ENCODE data around the gene FRAS1. TPM values are rescaled to one million over a fixed set of nuclear protein-coding genes. Genes with fewer than 3 reads are reported as not detected.

The FRAS1 gene
- total RNA-seq, 1 donor from 2014 or later = not detected

DNA sequence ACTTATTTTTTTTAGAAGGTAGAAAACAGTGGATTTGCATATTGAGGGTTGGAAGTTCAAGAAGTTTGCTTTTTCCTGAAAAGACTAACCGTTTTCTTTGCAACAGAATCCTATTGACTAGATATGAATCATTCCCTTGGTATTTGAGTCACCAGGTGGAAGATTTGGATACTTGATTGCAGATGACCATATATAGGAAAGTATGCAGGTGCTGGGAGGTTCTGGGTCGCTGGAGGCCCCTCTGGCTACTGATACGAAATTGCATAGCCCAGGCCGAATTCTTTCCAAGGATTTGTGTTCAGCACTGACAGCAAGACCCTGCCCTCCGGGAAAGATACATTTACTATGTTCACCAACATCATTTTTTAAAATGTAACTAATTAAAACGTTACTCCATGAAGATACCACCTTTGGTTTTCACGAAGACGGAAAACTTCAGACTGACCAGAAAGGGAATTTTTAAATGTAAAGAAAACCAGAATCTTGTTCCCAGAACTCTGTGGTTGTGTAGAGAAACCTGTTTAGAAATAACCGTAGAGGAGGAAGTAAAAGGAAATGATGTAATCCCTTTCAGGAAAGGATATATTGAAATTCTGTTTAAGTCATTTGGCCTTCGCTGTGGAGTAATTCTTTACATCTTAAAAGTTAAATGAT is 495.4 kb downstream of the FRAS1 start:
- H3K9me3 Mint-ChIP-seq = peaks cover 10% of the 10 kb centered on the region
- peaks cover 17% of the 10 kb centered on the region for H3K36me3 Mint-ChIP-seq (ENCODE audit: low read depth)
- no peak overlapping the region for H3K27ac Mint-ChIP-seq
- no peak for DNase-seq
- intact Hi-C loops (cut with micrococcal nuclease) = loop anchor here (5.0 kb wide), 1 partner anchor 225 kb away; the partner anchor contains the start of gene BMP2K
- H3K4me3 Mint-ChIP-seq = peak overlapping the region; percentile 64
- peaks cover 11% of the 10 kb centered on the region for H3K4me1 Mint-ChIP-seq
- peaks cover 20% of the 10 kb centered on the region for H3K27me3 Mint-ChIP-seq

- Mint-ChIP-seq H3K36me3 (ENCODE audit: low read depth) (peaks cover 17% of the 10 kb centered on the region), H3K4me3 (no peak overlapping the region), H3K27me3 (peaks cover 20% of the 10 kb centered on the region), H3K9me3 (peaks cover 10% of the 10 kb centered on the region), H3K4me1 (peaks cover 11% of the 10 kb centered on the region), H3K27ac (no peak overlapping the region)
- no peak for DNase-seq
- intact Hi-C loops (cut with micrococcal nuclease) = loop anchor here (5.0 kb wide), 1 partner anchor 224 kb away; the partner anchor contains the start of gene BMP2K
Measured at GRCh38 chr4:78553043-78553396, 495.9 kb downstream of the FRAS1 start.

DNA sequence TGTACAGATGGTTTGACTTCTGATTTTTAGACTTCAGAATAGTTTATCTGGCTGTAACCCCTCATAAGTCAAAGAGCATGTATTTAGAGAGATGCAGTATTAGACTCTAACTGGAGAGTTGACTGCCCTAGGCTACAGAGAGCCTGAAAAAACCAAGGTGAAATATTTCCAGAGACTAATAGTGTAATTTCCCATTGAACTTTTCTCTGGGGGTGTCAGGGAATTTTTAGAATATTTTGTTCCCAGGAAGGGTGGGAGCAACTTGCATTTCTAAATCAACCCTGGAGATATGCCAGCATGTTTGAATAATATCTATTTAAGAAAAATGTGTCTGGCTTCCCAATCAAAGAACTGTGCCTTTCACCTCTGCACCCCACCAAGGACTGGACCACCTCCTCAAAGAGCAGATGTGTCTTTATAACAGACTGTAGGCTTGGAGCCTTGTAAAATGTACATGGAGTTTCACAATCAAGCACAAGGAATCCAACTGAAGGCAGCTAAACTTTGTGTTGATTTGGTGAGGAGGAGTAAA is 496.5 kb downstream of the FRAS1 start:
- Mint-ChIP-seq H3K9me3 (peaks cover 10% of the 10 kb centered on the region), H3K36me3 (ENCODE audit: low read depth) (peaks cover 17% of the 10 kb centered on the region), H3K4me1 (peaks cover 11% of the 10 kb centered on the region), H3K27me3 (peaks cover 20% of the 10 kb centered on the region), H3K27ac (no peak overlapping the region), H3K4me3 (no peak overlapping the region)
- intact Hi-C loops (cut with micrococcal nuclease) = loop anchor here (5.0 kb wide), 1 partner anchor 224 kb away; the partner anchor contains the start of gene BMP2K
- no peak for DNase-seq

DNA sequence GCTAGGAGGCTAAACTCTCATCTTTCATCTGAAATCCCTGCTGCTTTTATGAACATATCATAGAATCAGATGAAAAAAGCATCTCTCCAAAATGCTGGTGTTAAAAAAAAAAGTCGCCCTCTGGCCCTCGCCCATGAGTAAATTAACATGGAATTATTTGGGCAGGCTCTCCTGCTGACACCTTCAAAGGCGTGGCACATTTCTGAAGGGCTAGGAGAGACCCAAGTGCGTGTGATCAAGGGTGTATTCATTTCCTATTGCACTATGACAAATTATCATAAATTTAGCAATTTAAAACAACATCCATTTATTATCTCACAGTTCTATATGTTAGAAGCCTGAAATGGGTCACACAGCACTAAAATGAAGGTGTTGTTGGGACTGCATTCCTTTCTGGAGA is 499.5 kb downstream of the FRAS1 start:
- peaks cover 5% of the 10 kb centered on the region for H3K4me1 Mint-ChIP-seq
- H3K27ac Mint-ChIP-seq = no peak overlapping the region
- peaks cover 17% of the 10 kb centered on the region for H3K36me3 Mint-ChIP-seq (ENCODE audit: low read depth)
- DNase-seq = no peak
- intact Hi-C loops (cut with micrococcal nuclease) = no loop called here
- H3K27me3 Mint-ChIP-seq = no peaks in the 10 kb centered on the region
- peaks cover 10% of the 10 kb centered on the region for H3K9me3 Mint-ChIP-seq
- no peak overlapping the region for H3K4me3 Mint-ChIP-seq

DNA sequence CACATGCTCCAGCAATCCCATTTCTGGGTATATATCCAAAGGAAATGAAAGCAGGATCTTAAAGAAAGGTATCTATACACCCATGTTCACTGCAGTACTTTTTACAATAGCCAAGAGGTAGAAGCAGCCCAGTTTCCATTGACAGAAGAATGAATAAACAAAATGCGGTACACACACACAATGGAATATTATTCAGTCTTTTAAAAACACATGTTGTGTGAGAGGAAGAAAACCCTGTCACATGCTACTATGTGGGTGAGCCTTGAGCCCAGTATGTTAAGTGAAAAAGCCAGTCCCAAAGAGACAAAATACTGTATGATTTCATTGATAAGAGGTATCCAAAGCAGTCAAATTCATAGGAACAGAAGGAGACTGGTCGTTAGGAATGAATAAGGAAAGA is 500.7 kb downstream of the FRAS1 start:
- peaks cover 2% of the 10 kb centered on the region for H3K27me3 Mint-ChIP-seq
- no peaks in the 10 kb centered on the region for H3K4me1 Mint-ChIP-seq
- peaks cover 16% of the 10 kb centered on the region for H3K36me3 Mint-ChIP-seq (ENCODE audit: low read depth)
- intact Hi-C loops (cut with micrococcal nuclease) = no loop called here
- no peak overlapping the region for H3K4me3 Mint-ChIP-seq
- H3K9me3 Mint-ChIP-seq = peaks cover 10% of the 10 kb centered on the region
- H3K27ac Mint-ChIP-seq = no peak overlapping the region
- DNase-seq = no peak

GRCh38 chr4:78558410-78558809 is 501.3 kb downstream of the FRAS1 start:
- Mint-ChIP-seq H3K27ac (no peak overlapping the region), H3K36me3 (ENCODE audit: low read depth) (peaks cover 16% of the 10 kb centered on the region), H3K27me3 (peaks cover 4% of the 10 kb centered on the region), H3K9me3 (peaks cover 10% of the 10 kb centered on the region), H3K4me1 (no peaks in the 10 kb centered on the region), H3K4me3 (no peak overlapping the region)
- DNase-seq = no peak
- intact Hi-C loops (cut with micrococcal nuclease) = no loop called here

DNA sequence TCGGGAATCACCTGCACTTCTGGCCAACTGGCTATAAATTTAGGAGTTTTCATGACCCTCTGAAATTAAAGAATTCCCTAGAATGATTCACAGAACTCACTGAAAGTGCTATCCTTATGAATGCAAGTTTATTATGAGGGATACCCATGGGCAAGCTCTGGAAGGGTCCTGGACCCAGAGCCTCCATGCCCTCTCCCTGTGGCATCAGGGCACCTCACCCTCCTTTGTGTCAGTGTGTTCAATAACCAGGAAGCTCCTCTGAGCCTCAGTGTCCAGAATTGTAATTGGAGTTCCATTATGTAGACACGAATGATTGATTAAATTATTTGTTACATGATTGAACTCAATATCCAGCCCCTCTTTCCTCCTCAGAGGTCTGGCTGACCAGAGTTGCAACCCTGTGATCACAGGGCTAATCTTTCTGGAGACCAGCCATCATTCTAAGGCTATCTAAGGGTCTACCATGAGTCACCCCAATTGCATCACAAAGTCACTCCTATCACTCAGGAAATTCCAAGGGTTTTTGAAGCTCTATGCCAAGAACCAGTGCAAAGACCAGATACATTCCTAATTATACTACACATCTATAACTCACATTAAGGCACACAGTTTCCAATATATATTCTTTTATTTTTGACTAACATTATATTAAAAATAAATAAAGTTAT is 503.3 kb downstream of the FRAS1 start:
- no peak overlapping the region for H3K4me3 Mint-ChIP-seq
- peaks cover 3% of the 10 kb centered on the region for H3K9me3 Mint-ChIP-seq
- DNase-seq = no peak
- no peaks in the 10 kb centered on the region for H3K4me1 Mint-ChIP-seq
- intact Hi-C loops (cut with micrococcal nuclease) = no loop called here
- peaks cover 7% of the 10 kb centered on the region for H3K27me3 Mint-ChIP-seq
- H3K36me3 Mint-ChIP-seq (ENCODE audit: low read depth) = peaks cover 6% of the 10 kb centered on the region
- no peak overlapping the region for H3K27ac Mint-ChIP-seq

DNA sequence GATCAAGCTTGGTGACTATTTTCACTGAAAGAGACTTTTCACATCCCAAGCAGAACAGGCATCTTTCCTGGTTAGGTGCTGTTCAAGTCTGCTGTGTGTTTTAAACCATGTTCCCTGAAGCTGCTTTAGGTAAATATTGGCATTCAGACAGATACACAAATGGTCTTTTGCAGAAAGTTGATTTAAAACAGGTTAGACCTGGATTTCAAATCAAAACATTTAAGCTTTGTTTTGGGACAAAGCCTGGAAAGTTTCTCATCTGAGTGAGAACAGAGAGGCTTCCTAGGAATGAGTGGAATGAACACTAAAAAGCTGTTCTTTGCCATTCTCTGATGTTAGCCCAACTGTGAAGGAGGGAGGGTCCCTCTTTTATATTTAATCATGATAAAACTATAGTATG is 504.6 kb downstream of the FRAS1 start:
- Mint-ChIP-seq H3K4me3 (no peak overlapping the region), H3K36me3 (ENCODE audit: low read depth) (peaks cover 2% of the 10 kb centered on the region), H3K27me3 (peaks cover 7% of the 10 kb centered on the region), H3K4me1 (no peaks in the 10 kb centered on the region), H3K27ac (no peak overlapping the region), H3K9me3 (peaks cover 3% of the 10 kb centered on the region)
- intact Hi-C loops (cut with micrococcal nuclease) = no loop called here
- no peak for DNase-seq

DNA sequence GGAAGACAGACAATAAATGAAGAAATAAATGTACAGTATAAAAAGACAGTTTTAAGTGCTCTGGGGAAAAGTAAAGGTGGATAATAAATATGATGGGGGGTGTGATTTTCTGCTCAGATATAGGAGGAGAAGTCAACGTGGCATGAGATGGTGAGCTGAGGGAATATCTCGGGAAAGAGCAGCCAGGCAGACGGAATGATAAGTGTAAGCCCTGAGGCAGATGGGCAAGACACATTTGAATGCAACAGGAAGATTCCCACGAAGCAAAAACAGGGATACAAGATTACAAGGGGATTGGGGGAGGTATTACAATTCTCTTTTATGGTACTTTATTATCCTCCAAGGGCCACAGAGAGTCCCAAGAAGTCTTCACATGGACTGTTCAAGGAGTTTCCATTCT is 505.6 kb downstream of the FRAS1 start:
- Mint-ChIP-seq H3K4me1 (no peaks in the 10 kb centered on the region), H3K36me3 (ENCODE audit: low read depth) (no peaks in the 10 kb centered on the region), H3K4me3 (no peak overlapping the region), H3K27me3 (peaks cover 7% of the 10 kb centered on the region), H3K9me3 (no peaks in the 10 kb centered on the region), H3K27ac (no peak overlapping the region)
- DNase-seq = no peak
- intact Hi-C loops (cut with micrococcal nuclease) = no loop called here

- no peak overlapping the region for H3K4me3 Mint-ChIP-seq
- no peak overlapping the region for H3K27ac Mint-ChIP-seq
- intact Hi-C loops (cut with micrococcal nuclease) = no loop called here
- no peak for DNase-seq
- H3K27me3 Mint-ChIP-seq = peaks cover 8% of the 10 kb centered on the region
- H3K36me3 Mint-ChIP-seq (ENCODE audit: low read depth) = no peaks in the 10 kb centered on the region
- no peaks in the 10 kb centered on the region for H3K9me3 Mint-ChIP-seq
- no peaks in the 10 kb centered on the region for H3K4me1 Mint-ChIP-seq
Measured at GRCh38 chr4:78565971-78566372, 508.8 kb downstream of the FRAS1 start.

GRCh38 chr4:78566834-78567499 is 509.8 kb downstream of the FRAS1 start:
- H3K36me3 Mint-ChIP-seq (ENCODE audit: low read depth) = no peaks in the 10 kb centered on the region
- no peak overlapping the region for H3K27ac Mint-ChIP-seq
- no peaks in the 10 kb centered on the region for H3K4me1 Mint-ChIP-seq
- no peak overlapping the region for H3K4me3 Mint-ChIP-seq
- peaks cover 8% of the 10 kb centered on the region for H3K27me3 Mint-ChIP-seq
- intact Hi-C loops (cut with micrococcal nuclease) = no loop called here
- H3K9me3 Mint-ChIP-seq = no peaks in the 10 kb centered on the region
- no peak for DNase-seq

GRCh38 chr4:78567500-78568060 is 510.5 kb downstream of the FRAS1 start:
- no peak overlapping the region for H3K4me3 Mint-ChIP-seq
- intact Hi-C loops (cut with micrococcal nuclease) = no loop called here
- peaks cover 8% of the 10 kb centered on the region for H3K27me3 Mint-ChIP-seq
- H3K9me3 Mint-ChIP-seq = no peaks in the 10 kb centered on the region
- DNase-seq = no peak
- no peak overlapping the region for H3K27ac Mint-ChIP-seq
- H3K4me1 Mint-ChIP-seq = no peaks in the 10 kb centered on the region
- H3K36me3 Mint-ChIP-seq (ENCODE audit: low read depth) = no peaks in the 10 kb centered on the region

- no peak for DNase-seq
- Mint-ChIP-seq H3K9me3 (no peaks in the 10 kb centered on the region), H3K4me3 (no peak overlapping the region), H3K36me3 (ENCODE audit: low read depth) (peaks cover 1% of the 10 kb centered on the region), H3K27me3 (peaks cover 4% of the 10 kb centered on the region), H3K27ac (no peak overlapping the region), H3K4me1 (no peaks in the 10 kb centered on the region)
- intact Hi-C loops (cut with micrococcal nuclease) = no loop called here
Measured at GRCh38 chr4:78568640-78569305, 511.6 kb downstream of the FRAS1 start.
